HG03378 (cell line): ENCODE results near the gene EXOSC6.
"Not testable (repeated sequence)": the region's sequence is repeated elsewhere in the genome, so short reads cannot be mapped to it uniquely, and the experiment has no call there.

Experiments used
- ATAC-seq: cut with Tn5 transposase; IDR thresholded peaks from one replicate; pipeline ENCODE4 v1.9.1; 2021; ENCODE audit warnings: mild to moderate bottlenecking, moderate library complexity; ENCODE audit not compliant: unreplicated experiment

Gene EXOSC6

DNA sequence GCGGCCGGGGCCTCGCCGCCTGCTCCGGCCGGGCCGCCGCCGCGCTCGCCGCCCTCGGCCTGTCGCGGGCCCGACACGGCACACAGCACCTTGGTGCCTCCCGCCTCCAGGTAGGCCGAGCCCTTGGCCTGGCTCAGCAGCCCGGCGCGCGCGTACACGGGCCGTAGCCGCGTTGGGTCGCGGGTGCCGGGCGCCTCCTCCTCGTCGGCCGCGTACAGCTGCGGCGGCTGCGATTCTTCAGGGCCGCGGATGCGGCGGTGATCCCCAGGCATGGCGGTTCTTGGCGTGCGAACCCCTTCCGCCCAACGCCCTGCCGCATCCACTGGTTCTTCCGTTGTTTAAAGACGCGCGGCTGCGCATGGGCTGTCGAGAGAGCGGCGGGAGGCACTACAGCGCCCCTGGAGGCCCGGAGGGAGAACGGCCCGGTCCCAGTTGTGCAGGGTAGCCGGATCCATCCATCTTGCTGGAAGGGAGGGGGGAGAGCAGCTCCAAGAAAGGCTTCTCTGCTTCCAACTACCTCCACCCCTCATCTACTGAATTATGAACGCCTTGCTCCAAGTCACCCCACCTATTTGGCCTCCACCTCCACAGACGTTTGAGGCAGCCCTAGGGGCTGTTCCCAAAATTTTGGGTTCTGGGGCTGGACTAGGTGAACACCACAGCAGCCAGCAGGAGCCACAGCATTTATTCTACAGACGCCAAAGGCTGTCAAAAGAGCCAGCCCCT is at the start of gene EXOSC6:
Gene EXOSC6 (minus strand): TSS at position 312 of the 726 bp plus-strand sequence. CDS start 40 bp downstream, at position 272.
- peak; percentile 72 for ATAC-seq

- no peak for ATAC-seq
Observed at GRCh38 chr16:70301121-70301520, 49.4 kb upstream of the EXOSC6 start.

- ATAC-seq, result peak; percentile 59
Observed at GRCh38 chr16:70298988-70299938, 47.5 kb upstream of the EXOSC6 start, which contains the start of gene DDX19B. Gene DDX19B (plus strand): TSS chr16:70299186. CDS start chr16:70299298, 112 bp downstream.

- no peak for ATAC-seq
Observed at GRCh38 chr16:70295634-70296033, 43.9 kb upstream of the EXOSC6 start.

GRCh38 chr16:70294385-70295025 is 42.8 kb upstream of the EXOSC6 start:
- no peak for ATAC-seq

DNA sequence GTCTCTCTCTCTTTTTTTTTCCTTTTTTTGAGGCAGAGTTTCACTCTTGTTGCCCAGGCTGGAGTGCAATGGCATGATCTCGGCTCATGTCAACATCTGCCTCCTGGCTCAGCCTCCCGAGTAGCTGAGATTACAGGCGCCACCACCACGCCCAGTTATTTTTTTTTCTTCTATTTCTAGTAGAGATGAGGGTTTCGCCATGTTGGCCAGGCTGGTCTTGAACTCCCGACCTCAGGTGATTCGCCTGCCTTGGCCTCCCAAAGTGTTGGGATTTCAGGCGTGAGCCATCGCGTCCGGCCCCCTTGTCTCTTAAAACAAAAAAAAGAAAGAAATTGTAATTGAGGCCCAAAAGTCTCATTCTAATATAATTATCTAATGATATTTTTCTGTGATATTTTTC is 40.4 kb upstream of the EXOSC6 start:
- not testable (repeated sequence) for ATAC-seq

DNA sequence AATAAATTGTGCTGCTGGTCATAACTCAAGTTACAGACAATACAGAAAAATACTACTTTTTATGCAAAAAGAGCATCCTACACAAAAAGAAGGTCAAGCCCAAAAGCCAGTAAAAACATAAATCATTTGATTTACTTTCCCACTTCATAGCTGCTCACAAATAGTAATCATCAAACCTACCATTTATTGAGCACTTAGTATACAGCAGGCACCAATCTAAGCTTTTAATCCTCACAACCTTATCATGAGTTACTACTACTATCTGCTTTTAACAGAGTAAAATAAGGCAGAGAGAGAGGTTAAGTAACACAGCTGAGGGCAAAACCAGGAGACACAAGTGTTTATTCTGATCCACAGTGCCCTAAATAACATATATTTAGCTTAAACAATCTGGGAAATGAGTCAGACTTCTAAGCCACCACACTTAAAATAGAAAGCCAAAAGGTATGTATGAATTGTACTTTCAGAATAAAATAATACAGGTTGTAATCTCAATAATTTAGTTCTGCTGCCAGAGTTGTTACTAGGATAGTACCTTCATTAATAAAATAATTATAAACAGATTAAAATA is 39.3 kb upstream of the EXOSC6 start:
- ATAC-seq, result no peak

- peak; percentile 96 for ATAC-seq
Observed at GRCh38 chr16:70289229-70290094, 37.7 kb upstream of the EXOSC6 start, which contains the start of gene AARS1. Gene AARS1 (minus strand): TSS chr16:70289506. CDS start chr16:70282763, 6,743 bp downstream.

- ATAC-seq, result not testable (repeated sequence)
Observed at GRCh38 chr16:70287304-70287971, 35.7 kb upstream of the EXOSC6 start.

DNA sequence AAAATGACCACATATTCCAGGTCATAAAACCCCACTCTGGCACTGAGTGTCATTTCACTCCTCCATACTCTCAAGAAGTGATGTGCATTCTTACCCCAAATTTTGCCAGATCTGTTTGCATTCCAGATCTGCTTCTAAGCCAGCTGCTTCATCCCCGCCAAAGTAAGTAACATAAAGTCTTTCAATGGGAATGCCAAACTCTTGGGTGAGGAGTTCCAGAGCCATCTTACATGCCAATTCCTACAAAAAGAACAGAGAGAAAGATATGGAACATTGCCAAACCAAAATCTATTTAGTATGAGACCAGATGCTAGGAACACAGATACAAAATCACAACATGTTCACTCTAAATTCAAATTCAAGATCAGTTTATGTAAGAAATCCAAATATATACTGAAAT is 24.7 kb upstream of the EXOSC6 start:
- no peak for ATAC-seq

GRCh38 chr16:70271696-70272095 is 20.0 kb upstream of the EXOSC6 start:
- no peak for ATAC-seq

DNA sequence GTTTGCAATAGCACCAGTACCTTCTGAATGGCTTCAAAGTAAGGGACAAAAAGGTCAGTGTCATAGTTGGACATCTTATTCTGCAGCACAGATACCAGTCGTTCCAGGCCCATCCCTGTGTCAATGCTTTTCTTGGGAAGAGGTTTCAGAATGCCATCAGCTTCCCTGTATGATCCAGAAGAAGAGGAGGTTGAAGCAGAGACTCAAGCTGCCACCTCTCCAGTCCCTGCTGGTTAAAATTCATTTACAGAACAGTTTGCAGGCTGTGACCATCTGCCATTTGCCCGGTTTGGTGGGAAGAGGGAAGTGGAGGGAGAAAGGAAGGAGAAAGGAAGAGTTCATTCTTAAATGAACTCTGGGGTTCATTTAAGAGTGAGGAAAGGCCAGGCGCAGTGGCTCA is 18.4 kb upstream of the EXOSC6 start:
- no peak for ATAC-seq

DNA sequence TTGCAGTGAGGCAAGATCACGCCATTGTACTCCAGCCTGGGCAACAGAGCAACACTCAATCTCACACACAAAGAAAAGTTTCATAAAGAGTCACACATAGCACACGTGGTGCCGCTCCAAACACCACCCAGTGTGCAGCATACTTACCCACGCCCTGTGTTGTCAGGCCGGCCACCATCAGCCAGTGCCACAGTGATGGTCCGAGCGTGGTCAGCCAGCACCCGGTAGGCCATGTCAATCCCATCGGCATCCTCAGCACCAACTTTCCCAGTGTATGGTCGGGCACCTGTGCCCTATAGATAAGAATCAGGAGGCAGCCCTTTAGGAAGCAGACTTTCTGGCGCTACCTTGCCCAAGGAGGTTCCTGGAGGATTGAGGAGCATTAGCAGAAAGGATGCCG is 17.7 kb upstream of the EXOSC6 start:
- ATAC-seq, result no peak

DNA sequence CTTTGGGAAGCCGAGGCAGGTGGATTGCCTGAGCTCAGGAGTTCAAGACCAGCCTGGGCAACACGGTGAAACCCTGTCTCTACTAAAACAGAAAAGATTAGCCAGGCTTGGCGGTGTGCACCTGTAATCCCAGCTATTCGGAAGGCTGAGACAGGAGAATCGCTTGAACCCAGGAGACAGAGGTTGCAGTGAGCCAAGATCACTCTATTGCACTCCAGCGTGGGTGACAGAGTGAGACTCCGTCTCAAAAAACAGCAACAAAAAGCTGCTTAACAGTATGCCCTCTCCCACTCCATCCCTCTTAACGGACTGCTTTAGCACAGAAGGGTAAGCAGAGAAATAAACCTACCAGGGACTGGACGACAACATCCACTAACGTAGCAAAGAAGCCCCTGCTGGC is 16.2 kb upstream of the EXOSC6 start:
- not testable (repeated sequence) for ATAC-seq

DNA sequence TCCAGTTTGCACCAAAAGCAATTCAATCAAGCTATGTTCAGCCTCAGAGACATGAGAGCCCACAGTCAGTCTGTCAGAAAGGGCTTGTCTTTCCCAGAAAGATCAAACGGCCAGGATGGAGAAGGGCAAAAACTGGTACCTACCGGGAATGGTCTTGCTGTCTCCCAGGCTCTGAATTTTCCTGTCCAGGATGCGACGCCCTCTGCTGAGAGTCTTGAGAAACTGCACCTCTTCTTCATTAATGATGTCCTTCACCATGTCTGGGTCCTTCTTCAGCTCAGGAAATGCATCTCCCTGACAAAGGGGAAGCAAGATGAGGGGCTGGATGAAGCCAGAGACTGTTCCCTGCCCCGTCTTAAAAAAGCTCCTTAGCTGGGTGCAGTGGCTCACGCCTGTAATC is 15.8 kb upstream of the EXOSC6 start:
- ATAC-seq, result no peak

- ATAC-seq, result not testable (repeated sequence)
Observed at GRCh38 chr16:70259903-70260302, 8.2 kb upstream of the EXOSC6 start.

DNA sequence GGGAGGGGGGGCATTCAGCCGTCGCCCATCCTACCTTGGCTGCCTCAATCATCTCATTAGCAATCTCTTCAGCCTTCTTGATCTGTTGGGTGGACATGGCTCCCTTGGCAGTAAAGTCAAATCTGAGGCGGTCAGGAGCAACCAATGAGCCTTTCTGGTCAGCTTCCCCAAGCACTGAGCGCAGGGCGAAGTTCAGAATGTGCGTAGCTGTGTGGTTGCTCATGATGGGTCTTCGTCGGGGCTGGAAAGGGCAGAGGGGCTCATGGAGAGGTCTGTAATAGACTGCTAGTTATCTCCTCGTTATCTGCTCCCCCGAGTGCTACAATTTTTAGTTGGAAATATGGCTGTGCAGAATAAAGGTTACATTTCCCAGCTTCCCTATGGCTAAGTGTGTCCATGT is 7.2 kb upstream of the EXOSC6 start:
- no peak for ATAC-seq

GRCh38 chr16:70258065-70258464 is 6.3 kb upstream of the EXOSC6 start:
- ATAC-seq, result no peak

- no peak for ATAC-seq
Observed at GRCh38 chr16:70257391-70257790, 5.7 kb upstream of the EXOSC6 start.
